GM18517 (cell line): Measurements from ENCODE around the gene ZNF428.
"Not testable (repeated sequence)": the region's sequence is repeated elsewhere in the genome, so short reads cannot be mapped to it uniquely, and the experiment has no call there.

ENCODE experiments used
- ATAC-seq: cut with Tn5 transposase; IDR thresholded peaks from one replicate; pipeline ENCODE4 v1.9.1; 2021; ENCODE audit warnings: mild to moderate bottlenecking, moderate library complexity; ENCODE audit not compliant: unreplicated experiment

Gene ZNF428, protein sequence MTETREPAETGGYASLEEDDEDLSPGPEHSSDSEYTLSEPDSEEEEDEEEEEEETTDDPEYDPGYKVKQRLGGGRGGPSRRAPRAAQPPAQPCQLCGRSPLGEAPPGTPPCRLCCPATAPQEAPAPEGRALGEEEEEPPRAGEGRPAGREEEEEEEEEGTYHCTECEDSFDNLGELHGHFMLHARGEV

DNA sequence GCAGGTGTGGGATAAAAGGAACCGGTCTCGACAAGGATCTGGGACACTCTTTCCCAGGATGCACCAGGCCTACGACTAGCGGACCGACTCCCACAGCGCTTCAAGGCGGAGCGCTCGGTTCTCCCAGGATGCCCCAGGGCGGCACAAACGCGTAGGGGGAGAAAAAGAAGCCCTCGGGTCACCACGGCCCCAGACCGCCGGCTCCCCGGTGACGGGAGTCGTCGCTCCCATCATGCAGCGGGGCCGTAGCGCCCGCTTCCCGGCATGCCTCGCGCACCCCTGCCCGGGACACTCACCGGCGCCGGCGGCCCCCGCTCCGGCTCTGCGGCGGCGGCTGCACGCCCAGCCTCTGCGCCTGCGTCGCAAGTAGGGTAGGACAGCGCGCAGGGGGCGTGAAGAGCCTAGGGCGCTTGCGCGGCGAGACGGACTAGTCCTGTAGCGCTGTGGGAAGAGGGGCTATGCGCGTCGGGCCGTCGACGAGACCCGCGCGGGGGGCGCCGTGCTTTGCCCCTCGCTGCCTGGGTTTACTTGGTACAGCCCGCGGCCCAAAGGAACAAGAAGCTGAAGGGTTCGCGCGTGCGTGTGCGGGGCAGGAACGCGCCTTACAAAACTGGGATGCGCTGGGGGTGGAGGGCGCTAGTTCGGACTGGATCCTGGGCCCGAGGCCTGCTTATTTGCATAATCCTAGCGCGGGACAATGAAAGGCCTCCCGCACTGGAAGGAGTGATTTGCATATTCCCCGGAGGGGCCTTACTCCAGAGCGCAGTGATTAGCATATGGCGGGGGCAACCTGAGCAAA is at the start of gene ZNF428:
Gene ZNF428 (minus strand): TSS at position 368 of the 799 bp plus-strand sequence. CDS start 5,325 bp downstream, outside the sequence.
- ATAC-seq: peak; percentile 67

DNA sequence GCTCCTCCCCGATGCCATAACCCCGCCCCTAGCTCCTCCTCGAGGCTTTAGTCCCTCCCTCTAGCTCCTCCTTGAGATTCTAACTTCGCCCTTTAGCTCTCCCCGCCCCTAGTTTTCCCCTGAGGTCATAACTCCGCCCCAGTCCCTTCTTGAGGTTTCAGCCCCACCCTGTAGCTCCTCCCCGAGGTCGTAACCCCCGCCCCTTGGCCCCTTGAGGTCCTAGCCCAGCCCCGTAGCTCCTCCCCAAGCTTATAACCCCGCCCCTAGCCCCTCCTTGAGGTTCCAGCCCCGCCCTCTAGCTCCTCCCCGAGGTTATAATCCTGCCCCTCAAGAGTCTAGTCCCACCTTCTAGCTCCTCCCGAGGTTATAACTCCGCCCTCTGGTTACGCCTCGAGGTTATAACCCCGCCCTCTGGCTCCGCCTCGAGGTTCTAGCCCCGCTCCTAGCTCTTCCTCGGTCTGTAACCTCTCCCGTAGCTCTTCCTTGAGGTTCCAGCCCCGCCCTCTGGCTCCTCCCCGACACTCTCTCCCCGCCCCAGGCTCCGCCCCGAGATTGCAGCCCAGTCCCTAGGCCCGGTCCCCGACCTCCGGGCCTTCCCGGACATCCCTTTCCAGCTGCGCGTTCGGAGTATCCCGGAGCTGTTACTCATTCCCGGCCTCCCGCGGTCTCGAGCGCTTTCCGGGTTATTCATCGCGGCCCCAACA is 49.1 kb upstream of the ZNF428 start:
- ATAC-seq: peak; percentile 88

DNA sequence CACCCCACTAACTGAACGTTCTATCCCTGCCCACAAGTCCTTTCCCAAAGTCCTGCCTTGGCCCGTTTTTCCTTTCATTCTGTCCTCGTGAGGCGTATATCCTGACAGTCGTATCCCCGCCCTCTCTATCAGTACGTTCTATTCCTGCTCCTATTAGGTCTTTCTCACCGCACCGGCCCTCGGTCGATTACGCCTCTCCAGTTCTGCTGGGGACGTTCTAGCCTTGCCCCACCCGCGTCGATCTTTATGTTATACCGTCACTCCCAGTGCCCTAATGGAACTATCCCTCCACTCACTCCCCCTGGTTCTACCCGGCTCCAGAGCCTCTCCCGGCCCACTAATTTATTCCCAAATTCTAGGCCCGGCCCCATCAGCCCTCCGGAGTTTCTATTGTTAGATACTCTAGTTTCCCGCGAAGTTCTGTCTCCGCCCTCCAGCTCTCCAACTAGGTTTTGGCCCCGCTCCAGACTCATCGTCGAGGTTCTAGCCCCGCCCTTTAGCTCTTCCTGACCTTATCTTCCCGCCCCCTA is 48.5 kb upstream of the ZNF428 start:
- no peak for ATAC-seq

DNA sequence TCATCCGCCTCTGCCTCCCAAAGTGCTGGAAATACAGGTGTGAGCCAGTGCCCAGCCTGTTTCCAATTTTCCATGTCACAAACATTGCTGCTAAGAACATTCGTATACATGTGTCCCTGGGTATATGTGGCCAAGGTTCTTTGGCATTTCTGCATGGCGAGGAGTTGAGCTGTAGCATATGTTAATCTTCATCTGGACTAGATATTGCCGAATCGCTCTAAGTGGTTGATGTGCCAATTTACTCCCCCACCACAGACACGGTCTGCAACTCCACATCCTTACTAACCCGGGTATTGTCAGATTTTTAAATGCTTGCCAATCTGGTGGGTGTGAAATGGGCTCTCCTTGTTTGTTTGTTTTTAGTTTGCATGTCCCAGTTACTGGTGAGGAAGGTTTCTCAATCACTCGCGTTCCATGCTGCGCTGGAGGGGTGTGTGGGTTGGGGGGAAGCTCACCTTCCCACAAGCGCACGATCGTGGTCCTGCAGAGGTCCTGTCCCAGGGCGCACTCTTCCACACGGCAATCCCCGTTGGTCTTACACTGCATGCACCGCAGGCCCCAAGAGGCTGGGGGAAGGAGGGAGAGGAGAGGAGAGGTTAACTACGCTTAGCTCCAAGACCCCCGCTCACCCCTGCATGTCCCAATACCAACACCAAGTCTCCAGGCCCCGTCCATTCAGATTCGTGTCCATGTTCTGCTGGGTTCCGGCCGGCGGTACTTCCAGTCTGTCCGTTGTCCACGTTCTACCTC is 47.9 kb upstream of the ZNF428 start:
- no peak for ATAC-seq

DNA sequence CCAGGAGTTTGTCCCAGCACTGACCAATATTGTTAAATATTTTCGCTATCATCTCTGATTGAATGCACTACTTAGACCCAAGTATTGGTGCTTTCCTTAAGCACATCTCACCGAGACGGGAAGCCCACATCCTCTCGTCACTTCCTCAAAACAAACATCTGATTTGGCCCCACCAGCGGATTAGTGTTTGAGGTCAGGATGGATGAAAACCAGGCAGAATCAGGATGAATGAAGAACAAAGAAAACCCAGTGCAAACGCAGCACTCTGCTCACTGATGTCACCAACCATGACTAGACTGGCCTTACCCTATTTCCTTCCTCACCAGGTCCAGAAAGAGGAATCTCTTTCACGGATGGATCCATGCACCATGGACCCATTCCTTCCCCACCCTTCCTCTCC is 44.6 kb upstream of the ZNF428 start:
- ATAC-seq: no peak

DNA sequence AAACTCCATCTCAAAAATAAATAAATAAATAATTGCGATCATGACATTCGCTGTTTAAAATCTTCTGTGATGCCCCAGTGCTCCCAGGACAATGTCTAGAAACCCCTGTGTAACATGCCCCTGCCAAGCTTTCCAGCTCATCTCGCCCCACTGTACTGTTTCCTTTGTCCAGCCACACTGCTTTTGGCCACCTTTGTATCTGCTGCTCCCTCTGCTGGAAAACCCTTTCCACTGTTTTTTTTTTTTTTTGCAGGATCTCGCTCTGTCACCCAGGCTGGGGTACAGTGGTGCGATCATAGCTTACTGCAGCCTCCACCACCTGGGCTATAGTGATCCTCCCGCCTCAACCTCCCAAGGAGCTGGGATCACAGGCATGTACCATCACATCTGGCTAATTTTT is 43.1 kb upstream of the ZNF428 start:
- ATAC-seq: no peak

DNA sequence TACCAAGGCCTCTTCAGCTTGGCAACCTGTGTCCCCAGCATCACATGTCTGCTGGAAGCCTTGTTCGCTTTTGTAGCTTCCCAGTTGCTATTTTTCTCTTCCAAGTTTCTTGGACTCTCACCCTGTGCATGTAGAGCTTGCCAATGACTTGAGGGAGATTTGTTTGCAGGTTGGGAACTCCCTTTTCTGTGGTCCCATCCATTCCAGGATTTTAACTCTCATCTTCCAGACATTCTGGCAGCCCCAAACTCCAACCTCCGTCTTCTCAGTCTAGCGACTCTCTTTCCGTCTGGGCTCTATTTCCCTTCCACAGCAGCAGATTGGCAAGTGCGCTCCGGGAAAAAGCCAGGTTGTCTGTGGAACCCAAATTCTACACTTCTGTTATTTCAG is 41.5 kb upstream of the ZNF428 start:
- no peak for ATAC-seq

DNA sequence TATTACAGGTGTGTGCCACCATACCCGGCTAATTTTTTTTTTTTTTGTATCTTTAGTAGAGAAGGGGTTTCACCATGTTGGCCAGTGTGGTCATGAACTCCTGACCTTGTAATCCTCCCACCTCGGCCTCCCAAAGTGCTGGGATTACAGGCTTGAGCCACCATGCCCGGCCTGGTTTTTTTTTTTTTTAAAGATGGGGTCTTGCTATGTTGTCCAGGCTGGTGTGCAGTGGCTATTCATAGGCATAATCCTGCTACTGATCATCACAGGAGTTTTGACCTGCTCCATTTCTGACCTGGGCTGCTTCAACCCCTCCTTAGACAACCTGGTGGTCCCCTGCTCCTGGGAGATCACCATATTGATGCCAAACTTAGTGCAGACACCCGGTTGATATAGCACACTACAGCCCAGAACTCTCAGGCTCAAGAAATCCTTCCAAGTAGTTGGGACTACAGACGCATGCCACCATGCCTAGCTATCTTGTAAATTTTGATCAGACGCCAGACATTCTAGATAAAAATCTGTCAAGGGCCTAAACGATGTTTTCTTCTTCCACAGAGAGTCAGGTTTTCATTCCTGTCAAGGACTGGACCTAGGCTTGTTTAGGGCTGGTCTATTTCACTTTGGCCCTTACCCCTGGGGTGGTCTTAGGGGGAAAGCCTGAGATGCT is 41.0 kb upstream of the ZNF428 start:
- no peak for ATAC-seq

DNA sequence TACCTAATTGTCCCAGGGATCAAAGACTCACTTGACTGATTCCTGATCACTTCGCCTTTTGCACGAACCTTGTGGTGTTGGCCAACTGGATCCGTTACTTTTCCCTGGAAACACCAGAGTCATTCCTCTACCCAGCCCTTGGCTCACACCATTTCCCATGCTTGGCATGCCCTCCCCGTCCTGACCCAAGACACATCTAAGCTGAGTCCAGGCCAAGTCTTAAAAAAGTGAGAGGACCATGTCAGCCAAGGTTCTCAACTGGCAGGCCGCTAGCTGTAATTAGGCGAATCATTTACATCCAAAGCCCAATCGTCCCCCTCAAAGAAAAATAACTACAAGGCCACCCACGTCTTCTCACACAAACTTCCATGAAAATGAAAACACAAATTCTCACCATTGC is 39.1 kb upstream of the ZNF428 start:
- no peak for ATAC-seq

DNA sequence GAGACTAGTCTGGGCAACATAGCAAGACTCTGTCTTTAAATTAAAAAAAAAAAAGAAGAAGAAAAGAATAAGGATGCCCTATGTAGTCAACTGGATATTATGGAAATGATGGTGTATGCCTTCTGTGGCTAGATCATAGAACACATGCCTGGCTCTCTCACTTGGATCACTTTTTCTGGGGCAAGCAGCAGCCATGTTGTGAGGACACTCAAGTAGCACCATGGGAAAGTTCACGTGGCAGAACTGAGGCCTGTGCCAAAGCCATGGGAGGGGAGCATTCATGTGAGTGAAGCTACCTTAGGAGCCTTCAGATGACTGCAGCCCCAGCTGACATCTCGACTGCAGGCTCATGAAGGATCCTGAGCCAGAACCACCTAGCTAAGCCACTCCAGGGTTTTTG is 38.6 kb upstream of the ZNF428 start:
- ATAC-seq: no peak

DNA sequence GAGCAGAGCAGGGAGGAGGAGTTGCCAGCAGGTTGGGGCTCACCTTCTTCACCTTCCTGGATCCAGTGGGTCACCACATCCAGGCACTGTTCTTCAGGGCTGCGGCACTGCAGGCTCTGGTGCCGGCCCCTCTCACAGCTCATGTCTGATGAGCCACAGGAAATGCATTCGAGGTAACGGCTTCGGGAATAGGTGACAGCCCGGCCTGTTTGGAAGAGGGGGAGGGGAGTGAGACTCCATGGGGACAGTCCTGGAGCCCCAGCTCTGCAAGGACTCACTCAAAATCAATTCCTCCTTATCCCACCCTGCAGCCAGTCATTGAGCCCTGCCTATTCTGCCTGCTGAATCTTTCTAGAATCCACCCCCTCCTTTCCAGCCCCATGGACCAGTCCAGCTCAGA is 37.0 kb upstream of the ZNF428 start:
- ATAC-seq: no peak

DNA sequence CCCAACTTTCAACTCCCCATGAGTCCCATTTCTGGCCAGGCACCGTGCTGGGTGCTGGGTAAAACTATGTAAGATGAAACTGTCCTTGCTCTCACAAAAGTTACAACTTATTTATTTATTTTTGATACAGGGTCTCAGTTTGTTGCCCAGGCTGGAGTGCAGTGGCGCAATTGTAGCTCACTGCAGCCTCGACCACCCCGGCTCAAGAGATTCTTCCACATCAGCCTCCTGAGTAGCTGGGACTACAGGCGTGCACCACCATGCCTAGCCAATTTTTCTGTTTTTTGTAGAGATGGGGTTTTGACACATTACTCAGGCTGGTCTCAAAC is 33.1 kb upstream of the ZNF428 start:
- ATAC-seq: no peak

DNA sequence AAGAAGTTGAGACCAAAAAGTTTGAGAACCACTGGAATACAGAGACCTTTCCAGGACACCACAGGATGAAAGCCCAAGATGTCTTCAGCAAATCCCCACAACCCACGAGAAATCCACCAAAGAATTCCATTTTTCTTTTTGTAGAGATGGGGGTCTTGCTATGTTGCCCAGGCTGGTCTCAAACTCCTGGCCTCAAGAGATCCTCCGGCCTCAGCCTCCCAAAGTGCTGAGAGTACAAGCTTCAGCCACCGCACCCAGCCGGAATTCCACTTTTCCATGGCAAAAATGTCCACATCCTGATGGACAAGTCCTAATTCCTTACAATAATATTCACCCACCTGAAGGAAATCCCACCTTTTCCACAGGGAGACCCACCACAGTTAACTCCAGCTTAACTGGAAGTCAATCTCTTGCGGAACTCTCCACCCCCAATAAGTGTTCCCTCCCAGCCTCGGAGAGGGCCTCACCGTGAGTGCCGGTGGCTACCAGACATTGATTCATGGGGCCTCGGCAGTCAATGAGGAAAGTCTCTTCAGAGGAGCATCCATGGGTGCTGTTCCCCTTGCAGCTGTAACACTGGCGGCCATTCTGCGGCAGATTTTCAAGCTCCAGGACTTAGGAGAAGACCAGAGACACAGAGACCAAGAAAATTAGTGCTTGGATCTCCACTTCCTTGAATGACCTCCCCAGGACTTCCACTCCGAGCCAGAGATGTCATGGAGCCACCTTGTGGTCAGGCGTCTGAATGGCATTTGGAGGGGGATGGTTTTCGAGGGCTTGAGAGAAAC is 32.5 kb upstream of the ZNF428 start:
- ATAC-seq: no peak

DNA sequence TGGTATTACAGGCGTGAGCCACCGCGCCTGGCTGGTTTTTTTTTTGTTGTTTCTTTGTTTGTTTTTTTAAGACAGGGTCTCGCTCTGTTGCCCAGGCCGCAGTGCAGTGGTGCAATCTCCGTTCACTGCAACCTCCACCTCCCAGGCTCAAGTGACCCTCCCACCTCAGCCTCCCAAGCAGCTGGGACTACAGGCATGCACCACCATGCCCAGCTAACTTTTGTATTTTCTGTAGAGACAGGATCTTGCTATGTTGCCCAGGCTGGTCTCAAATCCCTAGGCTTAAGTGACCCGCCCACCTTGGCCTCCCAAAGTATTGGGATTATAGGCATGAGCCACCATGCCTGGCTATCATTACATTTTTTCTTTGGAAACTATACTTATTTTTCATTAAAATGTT is 30.8 kb upstream of the ZNF428 start:
- ATAC-seq: not testable (repeated sequence)

DNA sequence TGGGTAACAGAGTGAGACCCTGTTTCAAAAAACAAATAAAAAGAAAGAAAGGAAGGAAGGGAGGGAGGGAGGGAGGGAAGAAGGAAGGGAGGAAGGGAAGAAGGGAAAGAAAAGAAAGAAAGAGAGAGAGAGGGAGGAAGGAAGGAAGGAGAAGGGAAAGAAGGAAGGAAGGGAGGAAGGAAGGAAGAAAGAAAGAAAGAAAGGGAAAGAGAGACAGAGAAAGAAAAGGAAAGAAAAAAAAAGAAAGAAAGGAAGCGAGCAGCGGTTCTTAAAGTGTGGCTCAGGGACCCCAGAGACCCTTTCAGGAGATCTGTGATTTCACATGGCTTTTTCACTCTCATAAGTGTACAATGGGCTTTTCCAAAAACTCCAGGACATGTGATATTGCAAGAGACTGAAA is 30.1 kb upstream of the ZNF428 start:
- ATAC-seq: no peak

DNA sequence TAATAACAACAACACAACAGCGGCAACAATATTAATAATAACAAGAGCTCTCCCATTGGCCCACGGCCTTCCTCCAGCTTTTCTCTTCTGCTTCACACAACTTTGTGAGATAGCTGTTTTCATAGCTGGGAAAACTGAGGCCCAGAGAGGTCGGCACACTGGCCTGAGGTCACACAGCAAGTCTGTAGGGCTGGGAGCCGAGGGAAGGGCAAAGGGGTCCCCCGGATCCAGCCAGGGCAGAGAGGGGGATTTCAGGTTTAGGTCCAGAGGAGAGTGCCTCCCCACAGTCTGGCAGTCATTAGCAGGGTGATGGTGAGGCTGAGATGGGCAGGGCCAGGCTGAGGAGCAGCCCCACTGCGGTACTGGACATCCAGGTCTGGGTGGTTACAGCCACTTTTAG is 29.2 kb upstream of the ZNF428 start:
- no peak for ATAC-seq

DNA sequence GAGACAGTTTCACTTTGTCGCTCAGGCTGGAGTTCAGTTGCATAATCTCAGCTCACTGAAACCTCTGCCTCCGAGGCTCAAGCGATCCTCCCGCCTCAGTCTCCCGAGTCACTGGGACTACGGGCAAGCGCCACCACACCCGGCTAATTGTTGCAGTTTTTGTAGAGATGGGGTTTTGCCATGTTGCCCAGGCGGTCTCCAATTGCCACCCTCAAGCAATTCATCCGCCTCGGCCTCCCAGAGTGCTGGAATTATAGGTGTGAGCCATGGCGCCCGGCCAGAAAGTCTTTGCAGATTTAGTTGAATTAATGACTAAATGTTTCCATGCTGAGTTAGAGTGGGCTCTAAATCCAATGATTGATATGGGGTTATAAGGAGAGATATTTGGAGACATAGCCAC is 24.8 kb upstream of the ZNF428 start:
- ATAC-seq: no peak

DNA sequence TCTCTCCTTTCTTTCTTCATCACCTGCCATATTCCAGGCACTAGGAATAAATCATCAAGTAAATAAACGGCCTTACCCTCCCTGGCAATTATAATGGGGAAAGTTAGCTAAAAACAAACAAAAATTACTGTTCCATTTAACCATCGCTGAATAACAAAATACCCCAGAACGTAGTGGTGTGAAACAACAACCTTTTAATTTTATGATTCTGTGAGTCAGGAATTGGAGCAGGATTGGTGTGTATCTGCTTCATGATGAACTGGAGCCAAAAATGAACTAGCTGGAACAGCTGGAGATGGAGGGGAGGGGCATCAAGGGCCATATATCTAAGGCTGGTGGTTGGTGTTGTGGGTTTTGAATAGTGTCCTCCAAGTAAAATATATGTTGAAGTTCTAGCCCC is 23.9 kb upstream of the ZNF428 start:
- no peak for ATAC-seq

DNA sequence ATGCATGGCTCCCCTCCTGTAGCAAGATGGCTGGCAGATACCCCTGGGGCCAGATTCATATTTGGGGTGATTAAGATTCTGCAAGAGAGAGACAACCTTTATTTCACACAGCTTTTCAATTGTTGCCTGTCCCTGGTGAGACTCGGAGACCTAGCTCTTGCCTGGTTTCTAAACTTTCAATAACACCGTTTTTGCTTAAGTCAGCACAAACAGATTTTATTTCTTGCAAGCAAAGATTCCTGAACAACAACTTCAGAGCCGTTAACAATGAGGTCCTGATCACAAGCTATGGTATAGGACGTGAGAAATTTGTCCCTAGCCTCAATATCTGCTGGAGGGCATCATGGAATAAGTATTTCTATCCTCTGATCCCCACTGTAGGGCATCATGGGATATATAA is 23.1 kb upstream of the ZNF428 start:
- no peak for ATAC-seq

DNA sequence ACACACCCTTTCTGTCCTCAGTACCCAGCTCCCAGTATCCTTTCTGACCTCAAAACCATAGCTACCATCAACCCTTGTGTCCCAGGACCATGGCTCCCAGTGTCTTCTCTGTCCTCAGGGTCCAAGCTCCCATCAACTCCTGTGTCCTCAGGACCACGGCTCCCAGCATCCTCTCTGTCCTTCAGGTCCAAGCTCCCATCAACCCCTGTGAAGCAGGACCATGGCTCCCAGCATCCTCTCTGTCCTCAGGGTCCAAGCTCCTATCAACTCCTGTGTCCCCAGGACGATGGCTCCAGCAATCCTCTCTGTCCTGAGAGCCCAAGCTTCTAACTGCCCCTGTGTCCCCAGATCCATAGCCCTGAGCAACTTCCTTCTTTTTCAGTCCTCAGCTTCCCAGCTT is 21.9 kb upstream of the ZNF428 start:
- ATAC-seq: no peak
